AG04450 (cell line): ENCODE data around the gene CDH26. TPM values are rescaled to one million over a fixed set of nuclear protein-coding genes. Genes with fewer than 3 reads are reported as not detected.

ENCODE experiments used
- CTCF ChIA-PET: fragments of 300-600, 350-600 bp; formaldehyde crosslinking; extraction: SDS; loops from one replicate; lab custom pipeline; 2022; ENCODE audit warnings: antibody characterized with exemption, inconsistent platforms; lab: Charles Lee
- POLR2A ChIA-PET: fragments of 350-600 bp; formaldehyde crosslinking; extraction: SDS; loops from one replicate; lab custom pipeline; 2021; ENCODE audit warnings: antibody characterized with exemption, inconsistent platforms; lab: Yijun Ruan, JAX
- DNase-seq: peaks from one replicate; pipeline ENCODE4 v3.0.0-alpha.2; 2011; ENCODE audit warnings: low read depth, low spot score
- H3K27ac ChIP-seq: one replicate; pipeline ENCODE4 v1.5.1; 2012; ENCODE audit warnings: low read depth, low read length, control low read depth
- H3K27me3 ChIP-seq: one replicate; pipeline ENCODE4 v1.6.0; 2012; ENCODE audit warnings: low read length; ENCODE audit not compliant: control insufficient read depth, insufficient read depth
- H3K4me3 ChIP-seq: 2 replicates; pipeline ENCODE4 v1.5.1; 2011; ENCODE audit warnings: mild to moderate bottlenecking, low read depth, low read length, control low read depth
- H3K9me3 ChIP-seq: 2 replicates; pipeline ENCODE4 v1.5.1; 2012; ENCODE audit warnings: low read length; ENCODE audit not compliant: control insufficient read depth, insufficient read depth
- polyA plus RNA-seq: library from polyadenylated mRNA; depleted of rRNA; stranded (reverse); fragments of >200 nt; gene quantifications from 2 replicates; pipeline ENCODE4 v1.2.3, GENCODE V29; 2011
- TF ChIP-seq, protein P1 (sequence below): IDR thresholded peaks from 2 replicates; pipeline ENCODE4 v1.5.1; 2011; ENCODE audit warnings: low read depth, low read length, control low read depth, inconsistent platforms

CDH26 gene
- polyA plus RNA-seq, 1 experiment = 0.10 TPM

DNA sequence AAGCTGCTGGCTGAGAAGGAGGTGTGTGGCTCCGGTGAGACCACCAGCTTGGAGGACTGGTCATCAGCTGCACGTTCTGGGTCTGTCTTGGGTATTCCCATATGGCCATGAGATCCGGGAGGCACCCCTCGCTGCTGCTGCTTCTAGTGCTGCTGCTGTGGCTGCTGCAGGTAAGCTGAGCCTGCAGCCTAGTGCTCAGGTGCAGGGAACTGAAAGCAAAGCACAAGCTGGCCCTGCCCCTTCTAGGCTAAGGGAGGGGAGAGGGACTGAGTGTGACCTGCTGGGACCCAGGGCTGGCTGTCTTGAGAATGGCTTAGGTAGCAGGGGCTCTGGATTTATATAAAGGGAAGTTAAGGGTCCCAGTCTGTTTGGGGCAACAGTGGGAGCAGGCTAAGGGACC lies 403 bp downstream of the CDH26 start:
- DNase-seq = no peak
- TF ChIP-seq, protein P1, sequence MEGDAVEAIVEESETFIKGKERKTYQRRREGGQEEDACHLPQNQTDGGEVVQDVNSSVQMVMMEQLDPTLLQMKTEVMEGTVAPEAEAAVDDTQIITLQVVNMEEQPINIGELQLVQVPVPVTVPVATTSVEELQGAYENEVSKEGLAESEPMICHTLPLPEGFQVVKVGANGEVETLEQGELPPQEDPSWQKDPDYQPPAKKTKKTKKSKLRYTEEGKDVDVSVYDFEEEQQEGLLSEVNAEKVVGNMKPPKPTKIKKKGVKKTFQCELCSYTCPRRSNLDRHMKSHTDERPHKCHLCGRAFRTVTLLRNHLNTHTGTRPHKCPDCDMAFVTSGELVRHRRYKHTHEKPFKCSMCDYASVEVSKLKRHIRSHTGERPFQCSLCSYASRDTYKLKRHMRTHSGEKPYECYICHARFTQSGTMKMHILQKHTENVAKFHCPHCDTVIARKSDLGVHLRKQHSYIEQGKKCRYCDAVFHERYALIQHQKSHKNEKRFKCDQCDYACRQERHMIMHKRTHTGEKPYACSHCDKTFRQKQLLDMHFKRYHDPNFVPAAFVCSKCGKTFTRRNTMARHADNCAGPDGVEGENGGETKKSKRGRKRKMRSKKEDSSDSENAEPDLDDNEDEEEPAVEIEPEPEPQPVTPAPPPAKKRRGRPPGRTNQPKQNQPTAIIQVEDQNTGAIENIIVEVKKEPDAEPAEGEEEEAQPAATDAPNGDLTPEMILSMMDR = no peak
- Histone ChIP-seq H3K27ac (no peak overlapping the region), H3K27me3 (no peaks in the 10 kb centered on the region), H3K9me3 (no peaks in the 10 kb centered on the region), H3K4me3 (no peak overlapping the region)
- CTCF ChIA-PET = interaction anchor here (0.7 kb wide), 2 partner anchors 24 to 906 kb away, joined by 4 read pairs; no protein-coding TSS in a partner anchor
- POLR2A ChIA-PET = no interaction called here

DNA sequence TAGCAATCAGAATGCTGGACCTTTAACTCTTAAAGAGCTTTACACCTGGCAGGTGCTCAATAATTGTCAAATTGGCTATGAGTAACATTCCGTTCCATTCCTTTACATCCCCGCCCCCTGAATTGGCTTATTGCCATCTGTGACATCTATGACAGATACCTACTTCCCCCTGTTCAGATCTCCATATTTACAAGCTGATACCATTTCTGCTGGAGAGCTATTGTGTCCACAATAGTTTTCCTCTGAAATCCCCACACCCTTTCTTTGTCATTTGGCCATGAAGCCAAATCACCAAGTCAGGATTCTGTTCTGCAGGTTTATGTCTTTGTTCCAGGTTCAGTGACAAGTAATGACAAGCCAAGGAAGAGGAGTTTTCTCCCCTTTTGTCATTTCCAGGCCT lies 3.2 kb downstream of the CDH26 start:
- CTCF ChIA-PET = interaction anchor here (0.6 to 2.8 kb wide), 3 partner anchors 12 to 111 kb away, joined by 3 to 18 read pairs (median 3); no protein-coding TSS in a partner anchor
- TF ChIP-seq, protein P1 = no peak
- POLR2A ChIA-PET = no interaction called here
- Histone ChIP-seq H3K27me3 (no peaks in the 10 kb centered on the region), H3K27ac (no peak overlapping the region), H3K4me3 (no peak overlapping the region), H3K9me3 (no peaks in the 10 kb centered on the region)
- DNase-seq = no peak

DNA sequence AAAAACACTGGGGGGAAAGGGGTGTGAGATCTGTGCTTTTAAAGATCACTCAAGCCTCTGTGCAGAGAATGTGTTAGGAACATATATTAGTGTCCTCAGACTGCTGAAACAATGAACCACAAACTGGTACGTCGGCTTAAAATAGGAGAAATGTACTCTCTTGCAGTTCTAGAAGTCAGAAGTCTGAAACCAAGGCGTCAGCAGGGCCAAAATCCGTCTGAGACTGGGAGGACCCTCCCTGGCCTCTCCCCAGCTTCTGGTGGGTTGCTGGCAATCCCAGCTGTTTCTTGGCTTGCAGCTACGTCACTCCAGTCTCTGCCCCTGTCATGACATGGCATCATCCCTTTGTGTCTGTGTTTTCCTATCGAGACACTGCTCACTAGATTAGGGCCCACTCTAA lies 3.9 kb downstream of the CDH26 start:
- POLR2A ChIA-PET = no interaction called here

DNA sequence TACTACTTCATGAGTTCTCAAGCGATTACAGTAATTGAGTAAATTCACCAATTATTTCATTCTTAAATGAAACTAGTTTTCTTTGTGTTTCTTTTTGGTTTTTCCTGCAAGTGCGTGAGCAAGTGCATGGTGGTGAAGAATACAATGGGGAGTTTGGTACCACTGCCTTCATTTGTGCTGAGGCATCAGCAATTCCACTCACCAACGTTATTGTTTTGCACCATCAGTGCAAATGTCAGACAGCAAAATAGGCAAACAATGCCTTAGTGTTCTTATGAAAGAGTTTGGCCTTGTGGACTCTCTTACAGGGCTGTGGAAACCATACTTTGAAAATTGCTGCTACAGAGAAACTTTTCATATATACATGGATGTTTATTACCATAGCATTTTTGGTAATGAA lies 8.2 kb downstream of the CDH26 start:
- TF ChIP-seq, protein P1 = no peak
- Histone ChIP-seq H3K9me3 (no peaks in the 10 kb centered on the region), H3K27ac (no peak overlapping the region), H3K27me3 (no peaks in the 10 kb centered on the region), H3K4me3 (no peak overlapping the region)
- POLR2A ChIA-PET = no interaction called here
- DNase-seq = no peak
- CTCF ChIA-PET = interaction anchor here (0.6 to 1.1 kb wide), 2 partner anchors 32 to 424 kb away, joined by 3 read pairs; no protein-coding TSS in a partner anchor

More for the DNA sequence above, 3.9 kb downstream of the CDH26 start:
- CTCF ChIA-PET = interaction anchor here (1.3 to 2.8 kb wide), 2 partner anchors 13 to 112 kb away, joined by 3 to 18 read pairs; no protein-coding TSS in a partner anchor
- no peak overlapping the region for H3K27ac ChIP-seq
- no peak overlapping the region for H3K4me3 ChIP-seq
- DNase-seq = no peak
- H3K27me3 ChIP-seq = no peaks in the 10 kb centered on the region
- TF ChIP-seq, protein P1 = no peak
- H3K9me3 ChIP-seq = no peaks in the 10 kb centered on the region

DNA sequence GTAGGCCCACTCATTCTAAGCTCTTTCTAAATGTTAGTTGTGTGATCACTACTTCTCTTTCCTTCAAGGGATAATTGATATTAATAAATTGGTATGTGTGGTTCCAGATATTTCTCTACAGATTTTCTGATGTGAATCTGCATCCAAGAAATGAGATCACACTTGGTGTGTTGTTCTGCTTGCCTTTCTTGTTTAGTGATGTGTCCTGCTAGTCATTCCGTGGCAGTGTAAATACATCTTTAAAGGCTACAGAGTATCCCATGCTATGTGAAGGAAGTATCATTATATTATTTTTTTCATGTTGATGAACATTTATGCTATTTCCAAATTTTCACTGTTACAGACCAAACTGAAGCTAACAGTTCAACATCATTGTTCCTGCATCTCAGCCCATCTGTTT lies 13.2 kb downstream of the CDH26 start:
- POLR2A ChIA-PET = no interaction called here
- Histone ChIP-seq H3K4me3 (no peak overlapping the region), H3K27ac (no peak overlapping the region), H3K27me3 (no peaks in the 10 kb centered on the region), H3K9me3 (no peaks in the 10 kb centered on the region)
- DNase-seq = no peak
- CTCF ChIA-PET = interaction anchor here (1.6 kb wide), 1 partner anchor 37 kb away, joined by 4 read pairs; no protein-coding TSS in a partner anchor
- TF ChIP-seq, protein P1 = no peak
